Neural progenitor cell (in vitro differentiated cells): Measurements from ENCODE around the gene KCNH1.

Experiments used
- EZH2 ChIP-seq: fragments of 200-600 bp; sonication (generic); IDR thresholded peaks from 2 replicates; pipeline ENCODE4 v1.6.1; 2017; ENCODE audit warnings: antibody characterized with exemption, mild to moderate bottlenecking, moderate library complexity
- EZH2phosphoT487 ChIP-seq: fragments of 200-600 bp; sonication (generic); IDR thresholded peaks from 2 replicates; pipeline ENCODE4 v1.6.1; 2017; ENCODE audit warnings: antibody characterized with exemption
- TF ChIP-seq, protein P1 (sequence below): fragments of 200-600 bp; sonication (generic); IDR thresholded peaks from 2 replicates; pipeline ENCODE4 v1.5.1; 2017; ENCODE audit warnings: antibody characterized with exemption, mild to moderate bottlenecking

DNA sequence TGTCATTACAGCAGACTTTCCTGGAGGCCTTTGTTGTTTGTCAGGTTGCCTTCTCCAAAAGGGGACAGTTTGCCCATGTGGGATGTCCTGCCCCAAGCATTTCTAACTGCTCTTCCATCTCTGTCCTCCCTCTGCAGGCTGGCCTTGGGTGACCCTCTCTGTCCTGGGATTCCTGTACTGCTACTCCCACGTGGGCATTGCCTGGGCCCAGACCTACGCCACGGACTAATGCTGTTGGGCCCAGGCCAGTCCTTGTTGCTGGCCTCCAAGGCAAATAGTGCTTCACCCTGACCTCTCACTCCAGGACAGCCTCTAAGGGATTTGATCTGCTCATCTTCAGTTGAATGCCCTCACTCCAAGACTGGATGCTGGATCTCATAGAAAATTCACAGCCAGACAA lies 459.8 kb downstream of the KCNH1 start:
- TF ChIP-seq, protein P1, sequence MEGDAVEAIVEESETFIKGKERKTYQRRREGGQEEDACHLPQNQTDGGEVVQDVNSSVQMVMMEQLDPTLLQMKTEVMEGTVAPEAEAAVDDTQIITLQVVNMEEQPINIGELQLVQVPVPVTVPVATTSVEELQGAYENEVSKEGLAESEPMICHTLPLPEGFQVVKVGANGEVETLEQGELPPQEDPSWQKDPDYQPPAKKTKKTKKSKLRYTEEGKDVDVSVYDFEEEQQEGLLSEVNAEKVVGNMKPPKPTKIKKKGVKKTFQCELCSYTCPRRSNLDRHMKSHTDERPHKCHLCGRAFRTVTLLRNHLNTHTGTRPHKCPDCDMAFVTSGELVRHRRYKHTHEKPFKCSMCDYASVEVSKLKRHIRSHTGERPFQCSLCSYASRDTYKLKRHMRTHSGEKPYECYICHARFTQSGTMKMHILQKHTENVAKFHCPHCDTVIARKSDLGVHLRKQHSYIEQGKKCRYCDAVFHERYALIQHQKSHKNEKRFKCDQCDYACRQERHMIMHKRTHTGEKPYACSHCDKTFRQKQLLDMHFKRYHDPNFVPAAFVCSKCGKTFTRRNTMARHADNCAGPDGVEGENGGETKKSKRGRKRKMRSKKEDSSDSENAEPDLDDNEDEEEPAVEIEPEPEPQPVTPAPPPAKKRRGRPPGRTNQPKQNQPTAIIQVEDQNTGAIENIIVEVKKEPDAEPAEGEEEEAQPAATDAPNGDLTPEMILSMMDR, result no peak
- TF ChIP-seq EZH2 (no peak), EZH2phosphoT487 (no peak)
